IMR-90 (cell line): Measurements from ENCODE around the gene ATP5F1B. TPM values are rescaled to one million over a fixed set of nuclear protein-coding genes. Genes with fewer than 3 reads are reported as not detected.

ENCODE experiments used
- ATAC-seq: fragments of 200-7000 bp; cut with Tn5 transposase; 2 replicates; pipeline ENCODE4 v1.9.1; 2020; ENCODE audit warnings: low read depth, mild to moderate bottlenecking, moderate library complexity
- BruUV-seq: library from RNA; stranded (reverse); fragments of 400-500 nt; replicated peaks from 2 replicates; lab custom pipeline; 2021; lab: Mats Ljungman, UMichigan
- CTCF ChIA-PET: fragments of 300-600 bp; formaldehyde crosslinking; extraction: SDS; loops from one replicate; lab custom pipeline; 2021; ENCODE audit warnings: antibody characterized with exemption; lab: Yijun Ruan, JAX
- POLR2A ChIA-PET: fragments of 300-600 bp; sonication (Branson Sonifier 250); formaldehyde crosslinking; loops from one replicate; lab custom pipeline; 2022; ENCODE audit warnings: antibody characterized with exemption; ENCODE audit not compliant: unreplicated experiment; lab: Charles Lee
- DNase-seq: peaks from one replicate; pipeline ENCODE4 v3.0.0; 2013
- H2AFZ ChIP-seq: replicated peaks from 2 replicates; pipeline ENCODE3; 2013; ENCODE audit warnings: low read length, mild to moderate bottlenecking; ENCODE audit not compliant: poor library complexity
- H2AK5ac ChIP-seq: 2 replicates; pipeline ENCODE4 v1.6.1; 2013; ENCODE audit warnings: low read depth, low read length, inconsistent platforms
- H2AK9ac ChIP-seq: replicated peaks from 2 replicates; pipeline ENCODE3; 2013; ENCODE audit warnings: mild to moderate bottlenecking, low read depth, low read length, moderate library complexity; ENCODE audit not compliant: poor library complexity
- H2BK120ac ChIP-seq: 2 replicates; pipeline ENCODE4 v1.6.1; 2013; ENCODE audit warnings: low read depth, low read length, inconsistent platforms
- H2BK15ac ChIP-seq: 3 replicates; pipeline ENCODE4 v1.6.1; 2013; ENCODE audit warnings: low read depth, low read length, inconsistent platforms
- H2BK20ac ChIP-seq: 2 replicates; pipeline ENCODE4 v1.6.1; 2013; ENCODE audit warnings: low read depth, mild to moderate bottlenecking, inconsistent platforms, low read length, moderate library complexity
- H2BK5ac ChIP-seq: 2 replicates; pipeline ENCODE4 v1.6.1; 2013; ENCODE audit warnings: mild to moderate bottlenecking, low read depth, low read length, inconsistent platforms; ENCODE audit not compliant: poor library complexity, severe bottlenecking
- H3K14ac ChIP-seq: replicated peaks from 2 replicates; pipeline ENCODE4 v1.6.1; 2013; ENCODE audit warnings: low read depth, low read length, inconsistent platforms
- H3K18ac ChIP-seq: 2 replicates; pipeline ENCODE4 v1.6.1; 2013; ENCODE audit warnings: low read depth, low read length, control low read depth
- H3K23ac ChIP-seq: 2 replicates; pipeline ENCODE4 v1.6.1; 2013; ENCODE audit warnings: low read depth, low read length, inconsistent platforms
- H3K27ac ChIP-seq: 2 replicates; pipeline ENCODE4 v1.5.1; 2013; ENCODE audit warnings: mild to moderate bottlenecking, control low read depth, low read length; ENCODE audit not compliant: insufficient read depth
- H3K27me3 ChIP-seq: 2 replicates; pipeline ENCODE4 v1.6.1; 2013; ENCODE audit warnings: low read length; ENCODE audit not compliant: control insufficient read depth, insufficient read depth
- H3K36me3 ChIP-seq: 2 replicates; pipeline ENCODE4 v1.6.1; 2013; ENCODE audit warnings: low read length, mixed read lengths; ENCODE audit not compliant: control insufficient read depth, insufficient read depth
- H3K4ac ChIP-seq: 2 replicates; pipeline ENCODE4 v1.6.1; 2013; ENCODE audit warnings: low read depth, low read length, inconsistent platforms
- H3K4me1 ChIP-seq: 2 replicates; pipeline ENCODE4 v1.6.1; 2013; ENCODE audit warnings: low read length, mixed read lengths; ENCODE audit not compliant: control insufficient read depth, insufficient read depth
- H3K4me2 ChIP-seq: 2 replicates; pipeline ENCODE4 v1.6.1; 2013; ENCODE audit warnings: low read depth, mild to moderate bottlenecking, control low read depth, low read length, moderate library complexity
- H3K4me3 ChIP-seq: 2 replicates; pipeline ENCODE4 v1.5.1; 2013; ENCODE audit warnings: low read depth, mild to moderate bottlenecking, control low read depth, low read length, moderate library complexity; ENCODE audit not compliant: insufficient read depth
- H3K56ac ChIP-seq: 2 replicates; pipeline ENCODE4 v1.6.1; 2013; ENCODE audit warnings: low read length, inconsistent platforms; ENCODE audit not compliant: insufficient read depth; ENCODE audit errors: extremely low read depth
- H3K79me1 ChIP-seq, 2 experiments: 2 replicates each; pipeline ENCODE4 v1.6.1; 2013; ENCODE audit warnings: low read length in 2 of 2, inconsistent platforms in 1 of 2, low read depth in 1 of 2
- H3K9ac ChIP-seq: 2 replicates; pipeline ENCODE4 v1.6.1; 2013; ENCODE audit warnings: low read depth, low read length, control low read depth
- H3K9me1 ChIP-seq: 2 replicates; pipeline ENCODE4 v1.6.1; 2013; ENCODE audit warnings: low read length, inconsistent platforms; ENCODE audit not compliant: insufficient read depth
- H3K9me3 ChIP-seq: 2 replicates; pipeline ENCODE4 v1.6.1; 2013; ENCODE audit warnings: low read length; ENCODE audit not compliant: control insufficient read depth, insufficient read depth
- H4K20me1 ChIP-seq: 2 replicates; pipeline ENCODE4 v1.6.1; 2013; ENCODE audit warnings: low read length, inconsistent platforms; ENCODE audit not compliant: insufficient read depth
- H4K5ac ChIP-seq: 2 replicates; pipeline ENCODE4 v1.6.1; 2013; ENCODE audit warnings: mild to moderate bottlenecking, low read depth, low read length, control low read depth
- H4K8ac ChIP-seq, 2 experiments: 2 replicates each; pipeline ENCODE4 v1.6.1; 2013; ENCODE audit warnings: low read depth in 2 of 2, low read length in 2 of 2, control low read depth in 1 of 2, inconsistent platforms in 1 of 2
- H4K91ac ChIP-seq: 2 replicates; pipeline ENCODE4 v1.6.1; 2013; ENCODE audit warnings: low read depth, low read length, inconsistent platforms; ENCODE audit not compliant: insufficient read depth
- CHD1 ChIP-seq: IDR thresholded peaks from 2 replicates; pipeline ENCODE4 v1.6.1; 2012; ENCODE audit warnings: low read depth, low read length, improper control_type of control experiment
- MAZ ChIP-seq: IDR thresholded peaks from 2 replicates; pipeline ENCODE4 v1.6.1; 2012; ENCODE audit warnings: low read depth, mild to moderate bottlenecking, low read length, improper control_type of control experiment, moderate library complexity, borderline replicate concordance
- WGBS, 2 experiments: methylation state at CpG; one replicate each; pipeline versions ENCODE4 v1.1.5 to v1.1.7; 2013; ENCODE audit warnings: missing lambda C conversion rate in 2 of 2; ENCODE audit not compliant: insufficient read length in 1 of 2; ENCODE audit errors: extremely low coverage in 2 of 2; 5-methylcytosine and 5-hydroxymethylcytosine counted together
- dilution Hi-C: fragments of 300-500 bp; cut with HindIII; formaldehyde crosslinking; loops from one replicate; pipeline ENCODE4 v1.14.3; 2018; ENCODE audit warnings: low sequenced_read_pairs; ENCODE audit not compliant: unreplicated experiment
- in situ Hi-C: fragments of 300-500 bp; cut with MboI; formaldehyde crosslinking; loops from 3 replicates; pipeline ENCODE4 v1.14.3; 2019; ENCODE audit warnings: low sequenced_read_pairs, inconsistent platforms, mixed read lengths
- intact Hi-C: fragments of 100-400 bp; cut with micrococcal nuclease; formaldehyde crosslinking; loops from 2 replicates; pipeline ENCODE4 v1.10.0; 2022
- polyA plus RNA-seq, 3 experiments: library from polyadenylated mRNA; depleted of rRNA; stranded (reverse); fragments of >200 nt; gene quantifications; 2 replicates each; pipeline ENCODE4 v1.2.3, GENCODE V29; 2012; ENCODE audit warnings: low replicate concordance in 1 of 3
- total RNA-seq: library from RNA; depleted of rRNA; stranded (reverse); fragments of >200 nt; gene quantifications from 2 replicates; pipeline ENCODE4 v1.2.3, GENCODE V29; 2012

The ATP5F1B gene
- total and polyA plus RNA-seq, 2 of the 4 experiments (the other 2 are of a cell fraction) = 812 to 915 TPM

DNA sequence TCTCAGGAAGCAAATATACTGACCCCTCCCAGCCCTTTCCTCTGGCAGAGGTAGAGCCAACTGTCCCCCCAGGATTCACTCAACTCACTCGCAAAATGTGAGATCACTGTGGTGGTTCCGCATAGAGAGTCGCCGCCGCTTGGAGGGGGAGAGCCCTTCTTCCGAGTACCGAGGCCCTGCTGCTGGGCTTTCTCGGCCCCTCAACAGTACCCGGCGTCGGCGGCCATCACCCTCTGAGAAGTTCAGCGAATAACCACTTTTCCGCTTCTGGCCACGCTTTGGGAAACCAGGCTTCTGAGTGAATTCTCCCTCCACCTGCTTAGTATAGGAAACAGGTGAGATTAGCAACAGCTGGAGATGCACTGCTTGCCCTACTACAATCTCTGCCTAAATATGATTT is 46.7 kb downstream of the ATP5F1B start:
- dilution Hi-C loops = no loop called here
- Histone ChIP-seq H2BK20ac (no peak overlapping the region), H3K4me2 (no peak overlapping the region), H3K9ac (no peak overlapping the region), H3K14ac (no peak overlapping the region), H2AK5ac (no peak overlapping the region), H3K27ac (no peak overlapping the region), H4K5ac (no peak overlapping the region), H2BK120ac (no peak overlapping the region), H3K4me3 (no peak overlapping the region), H4K91ac (no peak overlapping the region), H3K4me1 (peaks cover 9% of the 10 kb centered on the region), H2AK9ac (no peak overlapping the region), H2BK5ac (no peak overlapping the region), H3K9me1 (no peaks in the 10 kb centered on the region), H3K79me1 (peaks cover 0 to 33% of the 10 kb centered on the region in 2 experiments; a peak in 3 of 4 replicates), H3K4ac (no peak overlapping the region), H3K18ac (no peak overlapping the region), H4K20me1 (peaks cover 15% of the 10 kb centered on the region), H3K36me3 (peaks cover 71% of the 10 kb centered on the region), H3K56ac (no peak overlapping the region), H3K9me3 (no peaks in the 10 kb centered on the region), H3K23ac (no peak overlapping the region), H2AFZ (no peak overlapping the region), H3K27me3 (no peaks in the 10 kb centered on the region), H2BK15ac (no peak overlapping the region), H4K8ac (no peak overlapping the region)
- CTCF ChIA-PET = no interaction called here
- intact Hi-C loops = loop anchor here (5.0 kb wide), 1 partner anchor 38 kb away; no protein-coding TSS in a partner anchor
- in situ Hi-C loops = no loop called here
- DNase-seq (no peak), ATAC-seq (no peak)
- TF ChIP-seq MAZ (no peak), CHD1 (no peak)
- POLR2A ChIA-PET = no interaction called here
- WGBS, 2 experiments = 80% methylated on average over 1 of the region's 15 CpGs; no CpG with 5 or more reads in 1 of the 2 experiments
- no TSS peak for BruUV-seq
